OCI-LY7 (cell line): Measurements from ENCODE around the gene AGFG2.

Experiments used
- EZH2phosphoT487 ChIP-seq: fragments of 200-600 bp; sonication (generic); IDR thresholded peaks from 2 replicates; pipeline ENCODE4 v1.6.1; 2018; ENCODE audit warnings: low read depth, borderline replicate concordance, mild to moderate bottlenecking, mixed run types, antibody characterized with exemption, low read length, moderate library complexity, mixed read lengths
- TF ChIP-seq, protein P1 (sequence below): fragments of 200-600 bp; sonication (generic); conservative IDR thresholded peaks from 2 replicates; pipeline ENCODE4 v1.5.1; 2014; ENCODE audit warnings: mild to moderate bottlenecking, antibody characterized with exemption, low read length, moderate library complexity, mixed read lengths

DNA sequence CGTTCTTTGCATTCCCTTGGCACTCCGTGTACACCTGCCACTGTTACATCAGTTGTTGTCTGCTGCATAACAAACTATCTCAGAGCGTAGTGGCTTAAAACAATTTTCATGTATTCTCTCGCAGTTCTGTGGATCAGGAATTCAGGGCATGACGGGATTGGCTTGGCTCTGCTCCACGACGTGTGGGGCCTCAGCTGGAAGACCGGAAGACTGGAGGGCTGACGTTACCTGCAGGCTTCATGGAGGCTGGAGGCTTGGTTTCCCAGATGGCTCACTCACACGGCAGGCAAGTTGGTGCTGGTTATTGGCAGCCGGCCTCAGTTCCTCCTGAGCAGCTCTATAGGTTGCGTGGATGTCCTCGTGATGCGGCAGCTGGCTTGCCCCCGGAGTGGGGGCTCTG lies 29.8 kb upstream of the AGFG2 start:
- no peak for TF ChIP-seq EZH2phosphoT487
- TF ChIP-seq, protein P1, sequence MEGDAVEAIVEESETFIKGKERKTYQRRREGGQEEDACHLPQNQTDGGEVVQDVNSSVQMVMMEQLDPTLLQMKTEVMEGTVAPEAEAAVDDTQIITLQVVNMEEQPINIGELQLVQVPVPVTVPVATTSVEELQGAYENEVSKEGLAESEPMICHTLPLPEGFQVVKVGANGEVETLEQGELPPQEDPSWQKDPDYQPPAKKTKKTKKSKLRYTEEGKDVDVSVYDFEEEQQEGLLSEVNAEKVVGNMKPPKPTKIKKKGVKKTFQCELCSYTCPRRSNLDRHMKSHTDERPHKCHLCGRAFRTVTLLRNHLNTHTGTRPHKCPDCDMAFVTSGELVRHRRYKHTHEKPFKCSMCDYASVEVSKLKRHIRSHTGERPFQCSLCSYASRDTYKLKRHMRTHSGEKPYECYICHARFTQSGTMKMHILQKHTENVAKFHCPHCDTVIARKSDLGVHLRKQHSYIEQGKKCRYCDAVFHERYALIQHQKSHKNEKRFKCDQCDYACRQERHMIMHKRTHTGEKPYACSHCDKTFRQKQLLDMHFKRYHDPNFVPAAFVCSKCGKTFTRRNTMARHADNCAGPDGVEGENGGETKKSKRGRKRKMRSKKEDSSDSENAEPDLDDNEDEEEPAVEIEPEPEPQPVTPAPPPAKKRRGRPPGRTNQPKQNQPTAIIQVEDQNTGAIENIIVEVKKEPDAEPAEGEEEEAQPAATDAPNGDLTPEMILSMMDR = no peak
